GM18861 (cell line): Measurements from ENCODE around the gene SLC5A11.
"Not testable (repeated sequence)": the region's sequence is repeated elsewhere in the genome, so short reads cannot be mapped to it uniquely, and the experiment has no call there.

Source experiments
- ATAC-seq: cut with Tn5 transposase; IDR thresholded peaks from one replicate; pipeline ENCODE4 v1.9.1; 2021; ENCODE audit not compliant: unreplicated experiment

Gene SLC5A11, protein sequence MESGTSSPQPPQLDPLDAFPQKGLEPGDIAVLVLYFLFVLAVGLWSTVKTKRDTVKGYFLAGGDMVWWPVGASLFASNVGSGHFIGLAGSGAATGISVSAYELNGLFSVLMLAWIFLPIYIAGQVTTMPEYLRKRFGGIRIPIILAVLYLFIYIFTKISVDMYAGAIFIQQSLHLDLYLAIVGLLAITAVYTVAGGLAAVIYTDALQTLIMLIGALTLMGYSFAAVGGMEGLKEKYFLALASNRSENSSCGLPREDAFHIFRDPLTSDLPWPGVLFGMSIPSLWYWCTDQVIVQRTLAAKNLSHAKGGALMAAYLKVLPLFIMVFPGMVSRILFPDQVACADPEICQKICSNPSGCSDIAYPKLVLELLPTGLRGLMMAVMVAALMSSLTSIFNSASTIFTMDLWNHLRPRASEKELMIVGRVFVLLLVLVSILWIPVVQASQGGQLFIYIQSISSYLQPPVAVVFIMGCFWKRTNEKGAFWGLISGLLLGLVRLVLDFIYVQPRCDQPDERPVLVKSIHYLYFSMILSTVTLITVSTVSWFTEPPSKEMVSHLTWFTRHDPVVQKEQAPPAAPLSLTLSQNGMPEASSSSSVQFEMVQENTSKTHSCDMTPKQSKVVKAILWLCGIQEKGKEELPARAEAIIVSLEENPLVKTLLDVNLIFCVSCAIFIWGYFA

DNA sequence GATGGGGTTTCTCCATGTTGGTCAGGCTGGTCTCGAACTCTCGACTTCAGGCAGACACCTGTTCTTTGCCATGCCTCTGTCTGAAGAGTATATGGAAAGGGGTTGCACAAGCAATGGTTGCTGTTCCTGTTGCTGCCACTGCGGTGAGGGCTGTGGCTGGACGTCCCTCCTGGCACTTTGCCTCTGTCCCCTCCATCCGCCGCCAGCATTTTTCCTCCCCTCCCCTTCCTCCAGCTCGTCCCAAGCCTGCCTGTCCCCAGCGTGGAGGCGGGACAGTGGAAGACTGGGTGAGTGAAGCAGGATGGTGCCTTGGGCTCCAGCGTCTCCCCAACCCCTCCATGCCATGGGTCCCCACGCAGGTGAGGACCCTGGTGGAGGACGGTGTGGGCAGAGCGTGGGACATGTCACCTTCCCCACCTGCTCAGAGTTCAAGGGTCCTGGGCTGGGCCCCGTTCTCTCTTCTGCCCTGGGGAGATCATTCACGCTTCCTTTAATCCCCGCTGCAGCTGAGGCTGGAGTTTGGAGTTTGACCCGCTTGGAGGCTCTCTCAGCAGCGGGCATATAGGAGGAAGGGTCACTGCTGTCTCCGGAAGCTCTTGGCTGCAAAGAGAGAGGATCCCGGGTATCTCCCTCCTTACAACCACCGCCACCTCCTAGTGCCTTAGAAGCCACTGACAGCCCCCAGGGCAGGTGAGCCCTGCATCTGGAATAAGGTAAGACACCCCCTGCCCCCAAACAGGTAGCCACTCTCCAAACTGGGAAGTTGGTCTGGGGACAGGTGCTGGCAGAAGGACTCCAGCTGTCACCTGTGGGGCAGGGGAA lies at the start of gene SLC5A11:
Gene SLC5A11 (plus strand): TSS at position 238 of the 822 bp plus-strand sequence. CDS start 12,681 bp downstream, outside the sequence.
- no peak for ATAC-seq

DNA sequence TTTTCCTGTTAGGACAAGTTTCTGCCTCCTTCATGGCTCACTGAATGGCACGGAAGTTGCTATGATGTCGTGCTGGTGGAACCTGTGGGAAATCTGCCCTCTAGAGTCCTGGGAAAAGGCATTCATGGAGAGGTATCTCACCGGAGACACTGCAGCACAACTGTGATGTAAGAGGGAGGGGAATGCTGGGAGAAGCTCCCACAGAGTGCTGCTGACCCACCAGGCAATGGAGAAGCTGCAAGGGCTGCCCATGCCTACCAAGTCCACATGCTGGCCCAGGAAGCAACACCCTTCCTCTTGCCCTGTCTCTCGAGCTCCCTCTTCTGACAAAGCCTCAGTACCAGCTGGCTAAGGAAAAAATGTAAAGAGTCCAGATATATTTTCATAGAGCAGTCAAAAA lies 45.2 kb upstream of the SLC5A11 start:
- no peak for ATAC-seq

DNA sequence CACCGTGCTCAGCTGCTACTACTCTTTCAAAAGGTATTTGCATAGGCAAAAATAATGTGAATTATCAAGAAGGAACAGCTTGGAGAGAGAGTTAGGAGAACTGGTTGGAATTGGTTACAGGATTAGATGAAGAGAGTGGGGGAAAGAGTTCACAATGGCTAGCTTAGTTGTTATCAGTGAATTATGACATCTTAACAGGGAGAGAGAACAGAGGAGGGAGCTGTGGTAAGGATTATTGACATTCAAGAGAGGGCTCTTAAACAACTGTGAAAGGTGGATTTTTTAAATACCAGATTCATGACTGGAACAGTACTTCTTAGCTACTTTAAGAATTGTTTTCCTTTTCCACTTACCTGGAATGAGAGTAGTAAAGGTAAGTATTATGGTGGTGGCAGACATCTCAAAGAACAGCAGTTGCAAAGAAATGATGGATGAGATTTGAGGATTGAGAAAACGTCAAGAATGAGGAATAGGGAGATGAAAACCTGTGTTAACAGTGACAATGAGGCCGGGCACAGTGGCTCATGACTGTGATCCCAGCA lies 43.9 kb upstream of the SLC5A11 start:
- no peak for ATAC-seq

DNA sequence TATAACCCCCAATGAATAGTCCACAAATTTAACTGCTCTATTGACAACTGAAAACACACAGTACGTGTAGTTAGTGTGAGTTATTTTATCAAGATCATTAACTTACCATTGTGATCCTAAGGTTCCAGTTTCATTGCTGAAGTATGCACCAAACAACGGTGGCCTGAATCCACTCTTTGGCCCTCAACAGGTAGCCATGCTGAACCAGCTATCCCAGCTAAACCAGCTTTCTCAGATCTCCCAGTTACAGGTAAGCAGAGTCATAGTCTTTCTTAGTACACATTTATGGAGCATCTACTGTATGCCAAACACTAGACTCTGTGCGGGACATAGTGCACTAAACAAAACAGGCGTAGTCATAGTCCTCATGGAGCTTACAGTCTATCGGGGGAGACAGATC lies 40.3 kb upstream of the SLC5A11 start:
- ATAC-seq: no peak

DNA sequence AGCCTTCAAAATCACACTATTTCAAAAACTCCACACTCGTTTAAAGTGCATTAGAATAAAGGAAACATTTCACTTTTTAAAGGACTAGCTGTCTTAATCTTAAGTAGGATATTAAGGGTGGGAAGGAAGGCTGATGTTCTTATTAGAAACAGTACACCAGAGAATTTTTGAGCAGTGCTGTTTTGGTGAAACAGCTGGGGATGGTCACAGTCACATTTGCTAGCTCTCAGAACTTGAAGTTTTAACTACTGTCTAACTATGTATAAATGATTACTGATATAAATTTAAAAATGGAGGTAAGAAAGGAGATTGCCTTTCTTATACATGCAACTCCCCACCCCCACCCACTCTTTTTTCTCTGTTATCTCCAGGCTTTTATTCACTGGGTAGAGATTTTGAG lies 38.5 kb upstream of the SLC5A11 start:
- ATAC-seq: no peak

DNA sequence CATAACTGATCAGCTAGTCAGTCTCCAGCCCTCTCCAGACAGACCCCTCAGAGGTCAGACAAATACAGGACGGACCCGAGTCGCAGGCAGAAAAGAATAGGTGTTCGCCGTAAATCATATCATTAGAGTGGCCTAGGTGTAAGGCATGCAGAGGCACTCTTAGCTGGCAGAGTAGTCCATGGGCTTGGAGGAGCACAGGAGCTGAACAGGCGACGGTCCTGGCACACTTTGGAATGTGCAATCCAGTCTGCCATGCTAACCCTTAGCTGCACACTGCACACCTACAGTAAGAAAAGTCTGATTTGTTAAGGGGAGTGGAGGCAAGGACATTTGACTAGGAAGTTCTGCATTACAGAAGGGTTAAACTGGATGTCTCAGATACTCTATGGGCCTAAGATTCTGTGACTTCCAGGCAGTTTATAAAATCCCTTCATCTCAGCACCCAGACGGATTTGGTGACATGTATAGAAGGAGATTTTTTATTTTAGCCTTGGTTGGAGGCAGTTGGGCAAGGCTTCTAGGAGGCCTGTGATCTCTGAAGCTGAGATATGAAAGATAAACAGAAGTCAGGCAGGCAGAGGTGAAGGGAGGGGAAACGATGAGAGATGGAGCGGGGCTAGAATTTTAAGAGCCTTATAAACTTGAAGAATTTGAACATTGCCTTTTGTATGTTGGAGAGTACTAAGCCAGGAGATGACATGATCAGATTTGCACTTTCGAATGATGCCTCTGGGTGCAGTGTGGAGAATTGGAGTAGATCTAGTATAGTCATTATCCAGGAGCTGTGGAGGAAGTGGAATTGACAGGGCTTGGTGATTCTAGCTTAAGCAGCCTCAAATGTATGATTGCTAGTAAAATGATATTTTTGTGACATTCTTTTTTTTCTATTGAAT lies 34.6 kb upstream of the SLC5A11 start:
- ATAC-seq: no peak

DNA sequence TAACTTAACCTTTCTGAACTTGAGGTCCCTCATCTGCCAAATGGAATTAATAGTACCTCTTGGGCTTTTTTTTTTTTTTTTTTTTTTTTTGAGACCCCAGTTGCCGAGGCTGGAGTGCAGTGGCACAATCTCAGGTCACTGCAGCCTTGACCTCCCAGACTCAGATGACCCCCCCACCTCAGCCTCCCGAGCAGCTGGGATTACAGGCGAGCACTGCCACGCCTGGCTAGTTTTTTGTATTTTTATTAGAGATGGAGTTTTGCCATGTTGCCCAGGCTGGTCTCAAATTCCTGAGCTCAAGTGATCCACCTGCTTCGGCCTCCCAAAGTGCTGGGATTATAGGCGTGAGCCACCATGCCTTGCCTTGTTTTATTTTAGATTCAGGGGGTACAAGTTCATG lies 33.0 kb upstream of the SLC5A11 start:
- not testable (repeated sequence) for ATAC-seq

DNA sequence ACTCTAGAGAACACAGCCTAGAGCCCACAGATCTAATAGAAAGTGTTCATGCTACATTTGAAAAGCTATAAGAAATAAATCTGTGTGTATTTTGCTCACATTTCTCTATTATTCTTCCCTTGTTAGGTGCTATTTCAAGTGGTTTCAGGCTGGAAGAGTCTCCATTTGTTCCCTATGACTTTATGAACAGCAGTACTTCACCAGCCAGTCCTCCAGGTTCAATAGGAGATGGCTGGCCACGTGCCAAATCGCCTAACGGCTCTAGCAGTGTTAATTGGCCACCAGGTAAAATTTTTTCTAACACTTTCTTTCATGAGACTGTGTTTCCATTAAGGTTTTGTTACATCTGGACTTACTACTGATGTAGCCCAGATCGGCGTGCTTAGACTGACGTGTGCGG lies 30.7 kb upstream of the SLC5A11 start:
- ATAC-seq: no peak

DNA sequence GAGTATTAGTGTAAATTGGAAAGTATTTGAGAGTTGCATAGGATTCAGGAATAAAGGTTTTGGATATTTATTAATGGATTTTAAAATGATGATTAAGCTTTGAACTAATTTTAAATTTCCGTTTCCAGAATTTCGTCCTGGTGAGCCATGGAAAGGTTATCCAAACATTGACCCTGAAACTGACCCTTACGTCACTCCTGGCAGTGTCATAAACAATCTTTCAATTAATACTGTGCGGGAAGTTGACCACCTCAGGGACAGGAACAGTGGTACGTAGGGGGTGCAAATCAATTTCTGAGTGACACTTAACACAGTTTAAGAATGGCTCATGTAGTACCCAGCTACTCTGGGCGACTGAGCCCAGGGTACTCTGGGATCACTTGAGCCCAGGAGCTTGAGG lies 29.1 kb upstream of the SLC5A11 start:
- no peak for ATAC-seq

DNA sequence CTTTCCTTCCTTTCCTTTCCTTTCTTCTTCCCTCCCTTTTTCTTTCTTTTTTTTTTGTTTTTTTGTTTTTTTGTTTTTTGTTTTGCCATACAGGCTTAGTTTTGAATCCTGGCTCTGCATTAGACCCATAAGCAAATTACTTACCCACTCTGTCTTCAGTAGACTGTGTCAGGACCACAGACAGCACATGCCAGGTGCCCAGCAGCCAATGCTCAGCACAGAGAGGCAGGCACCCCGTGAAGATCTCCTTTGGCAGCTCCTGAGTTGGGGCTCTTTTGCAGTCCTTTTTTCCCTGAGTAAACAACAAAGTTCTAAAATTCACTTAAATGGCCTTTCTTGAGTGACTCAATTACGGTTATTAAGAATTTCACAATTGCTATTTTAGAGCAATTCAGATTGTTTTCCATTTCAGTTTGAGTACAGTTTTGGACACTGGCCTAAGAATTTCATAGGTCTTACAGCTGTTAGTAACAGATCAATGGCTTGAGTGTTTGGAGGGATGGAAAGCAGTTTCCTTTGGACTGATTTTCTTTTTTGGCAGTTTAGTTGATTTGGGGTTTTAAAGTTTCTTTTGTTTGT lies 26.2 kb upstream of the SLC5A11 start:
- no peak for ATAC-seq

DNA sequence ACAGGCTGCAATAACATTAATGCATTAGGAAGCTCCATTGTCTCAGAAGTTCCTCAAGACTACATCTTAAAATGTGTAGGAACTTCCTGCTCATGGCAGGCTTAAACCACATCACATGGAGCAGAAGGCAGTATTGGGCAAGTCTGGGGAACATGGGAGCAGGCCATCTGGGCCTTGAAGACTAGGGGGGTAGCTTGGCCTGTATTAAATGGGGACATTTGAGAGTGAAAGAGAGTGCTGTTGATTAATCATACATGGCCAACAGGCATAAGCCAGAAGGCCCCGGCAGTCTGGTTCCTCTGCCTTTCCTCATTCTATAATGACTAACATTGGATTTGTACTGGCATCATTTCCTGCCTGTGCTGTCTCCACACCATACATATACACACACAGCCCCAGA lies 25.2 kb upstream of the SLC5A11 start:
- no peak for ATAC-seq

DNA sequence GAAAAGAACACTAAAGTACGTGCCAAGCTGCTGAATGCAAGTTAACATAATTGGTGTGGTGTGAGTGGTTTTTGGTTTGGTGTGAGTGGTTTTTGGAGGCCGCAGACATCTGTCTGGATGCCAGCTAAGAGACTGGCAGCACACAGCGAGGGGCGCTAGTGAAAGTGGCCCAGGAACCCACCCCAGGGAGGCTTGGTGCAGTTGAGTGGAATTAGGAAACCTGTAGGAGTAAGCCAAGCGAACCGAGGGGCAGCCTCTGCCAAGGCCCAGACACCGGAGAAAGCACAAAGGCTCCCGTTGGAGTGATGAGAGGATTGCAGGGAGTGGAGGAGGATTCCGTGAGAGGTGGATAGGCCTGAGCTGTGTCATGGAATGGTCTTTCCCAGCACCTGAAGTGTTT lies 24.6 kb upstream of the SLC5A11 start:
- ATAC-seq: no peak

DNA sequence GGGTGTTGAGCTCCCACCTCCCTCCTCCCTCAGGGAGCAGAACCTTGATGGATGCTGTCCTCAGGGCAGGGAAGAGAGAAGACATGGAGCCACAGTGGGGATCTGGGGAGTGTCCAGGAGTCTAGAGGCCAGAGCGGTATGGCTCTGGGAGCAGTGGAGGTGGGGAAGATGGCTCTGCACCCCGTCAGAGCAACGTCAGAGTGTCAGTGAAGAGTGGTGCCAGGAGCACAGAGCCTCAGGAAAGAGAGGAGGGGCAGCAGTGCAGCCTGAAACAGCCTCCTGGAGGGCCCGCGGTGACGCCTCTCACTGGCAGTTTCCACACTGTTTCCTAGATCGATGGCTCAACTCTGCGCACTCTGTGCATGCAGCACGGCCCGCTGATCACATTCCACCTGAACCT lies 23.2 kb upstream of the SLC5A11 start:
- no peak for ATAC-seq

DNA sequence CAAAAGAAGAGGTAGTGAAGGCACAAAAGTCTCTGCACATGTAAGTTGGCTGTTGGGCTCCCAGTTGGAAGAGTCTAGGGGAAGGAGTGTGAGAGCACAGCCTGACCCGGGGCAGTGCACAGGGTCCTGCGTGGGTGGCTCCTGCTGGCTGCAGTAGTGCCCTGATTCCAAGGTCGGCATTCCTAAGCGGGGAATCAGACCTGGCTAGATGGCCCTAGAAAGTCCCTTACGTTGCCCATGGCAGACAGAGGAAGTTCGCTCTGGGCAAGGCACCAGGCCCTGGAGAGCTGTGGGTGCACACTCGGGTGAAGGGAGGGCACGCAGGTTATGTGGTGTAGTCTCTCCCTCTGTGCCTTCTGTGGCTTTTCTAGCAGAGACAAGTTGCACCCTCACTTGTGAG lies 22.8 kb upstream of the SLC5A11 start:
- no peak for ATAC-seq

DNA sequence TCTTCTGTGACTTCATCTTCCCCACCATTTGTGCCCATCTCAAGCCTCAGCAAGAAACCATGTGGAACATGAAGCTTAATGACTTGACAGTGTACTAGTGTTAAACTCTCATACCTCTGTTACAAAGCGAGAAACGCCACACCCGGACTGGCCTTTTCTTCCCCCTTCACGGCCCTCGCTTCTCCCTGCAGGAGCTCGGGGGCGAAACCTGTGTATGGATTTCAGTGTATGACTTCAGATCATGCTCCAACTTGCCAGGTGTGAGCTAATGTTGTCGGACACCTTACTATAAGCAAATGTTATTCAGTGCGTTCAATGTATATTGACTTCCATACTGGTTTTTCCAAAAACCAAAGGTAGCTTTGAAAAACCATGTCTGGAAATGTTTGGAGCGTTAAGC lies 20.1 kb upstream of the SLC5A11 start:
- no peak for ATAC-seq

DNA sequence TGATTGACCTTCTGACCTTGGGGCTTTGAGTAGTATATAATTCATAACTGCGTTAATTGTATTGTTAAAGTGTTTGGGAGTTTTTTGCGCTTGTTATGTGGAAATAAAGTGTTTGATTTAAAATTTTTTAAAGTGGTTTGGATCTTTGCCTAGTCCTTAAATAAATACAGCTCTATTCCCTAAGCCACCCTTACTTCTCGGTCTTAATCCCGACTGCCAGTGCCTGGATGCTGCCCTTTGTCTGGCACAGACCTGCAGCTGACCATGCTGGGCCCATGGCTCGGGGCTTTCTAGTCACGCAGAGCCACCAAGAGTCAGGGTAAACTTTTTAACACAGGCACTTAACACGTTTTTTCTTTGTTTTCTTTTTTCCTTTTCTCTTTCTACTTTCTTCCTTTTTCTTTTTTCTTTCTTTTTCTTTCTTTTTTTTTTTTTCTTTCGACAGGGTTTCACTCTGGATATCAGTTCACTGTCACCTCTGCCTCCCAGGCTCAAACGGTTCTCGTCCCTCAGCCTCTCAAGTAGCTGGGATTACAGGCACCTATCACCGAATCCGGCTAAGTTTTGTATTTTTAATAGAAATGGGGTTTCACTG lies 19.6 kb upstream of the SLC5A11 start:
- no peak for ATAC-seq

DNA sequence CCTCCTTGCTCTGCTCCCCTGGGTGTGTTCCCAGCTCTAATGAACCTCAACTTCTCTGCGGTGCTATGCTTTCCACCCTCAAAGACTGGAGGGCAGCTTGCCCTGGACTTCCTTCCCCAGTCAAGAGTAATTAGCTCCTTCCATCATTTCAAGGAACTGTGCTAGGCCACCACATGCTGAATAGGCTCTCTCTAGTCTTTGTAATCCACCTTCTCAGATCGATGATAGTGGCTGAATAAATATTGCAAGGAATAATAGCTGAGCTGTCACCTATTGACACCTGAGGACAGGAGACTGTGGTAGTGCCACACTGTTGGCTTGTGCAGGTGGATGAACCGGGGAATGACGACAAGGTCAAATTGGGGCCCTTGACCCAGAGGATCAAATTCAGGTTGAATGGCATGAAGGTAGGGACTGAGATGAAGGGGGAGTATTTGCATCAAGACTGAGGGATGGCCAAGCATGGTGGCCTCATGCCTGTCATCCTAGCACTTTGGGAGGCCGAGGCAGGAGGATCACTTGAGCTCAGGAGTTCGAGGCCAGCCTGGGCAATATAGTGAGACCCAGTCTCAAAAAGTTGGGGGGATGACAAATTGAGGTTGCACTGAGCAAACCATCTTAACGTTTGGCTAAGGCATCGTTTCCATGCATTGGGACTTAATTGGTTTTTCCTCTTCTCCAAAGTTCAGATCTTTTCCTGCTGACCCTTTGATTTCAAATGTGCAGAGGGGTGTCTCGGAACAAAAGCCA lies 18.8 kb upstream of the SLC5A11 start:
- ATAC-seq: no peak

DNA sequence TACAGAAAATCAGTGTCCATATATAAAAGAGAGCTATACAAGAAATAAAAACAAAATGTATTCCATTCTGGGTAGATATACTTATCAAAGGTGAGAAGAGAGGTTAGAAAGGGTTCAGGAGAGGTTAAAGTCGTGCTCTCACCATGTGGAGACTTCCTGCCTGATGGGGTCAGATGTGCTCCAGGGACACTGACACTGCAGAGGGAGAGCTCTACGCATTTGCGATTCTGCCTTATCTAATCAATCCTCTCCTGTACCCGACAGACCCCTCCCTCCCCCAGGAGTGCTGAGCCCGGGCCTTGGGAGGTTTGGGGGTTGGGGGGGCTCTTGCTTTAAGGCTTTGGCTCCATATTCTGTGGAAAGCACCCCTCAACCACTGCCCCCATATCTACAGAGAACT lies 16.6 kb upstream of the SLC5A11 start:
- no peak for ATAC-seq

DNA sequence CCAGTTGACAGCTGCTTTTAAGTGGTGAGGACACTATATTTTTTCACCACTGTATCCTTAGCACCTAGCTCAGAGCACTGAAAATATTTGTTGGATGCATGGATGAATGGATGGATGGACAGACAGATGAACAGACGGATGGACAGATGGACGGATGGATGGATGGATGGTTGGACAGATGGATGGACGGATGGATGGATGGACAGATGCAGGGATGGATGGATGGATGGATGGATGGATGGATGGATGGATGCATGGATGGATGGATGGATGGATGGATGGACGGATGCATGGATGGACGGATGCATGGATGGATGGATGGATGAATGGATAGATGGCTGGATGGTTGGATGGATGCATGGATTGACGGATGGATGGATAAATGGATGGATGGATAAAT lies 12.4 kb upstream of the SLC5A11 start:
- no peak for ATAC-seq
